H1 (cell line): ENCODE results near the gene FGF11. TPM values are rescaled to one million over a fixed set of nuclear protein-coding genes. Genes with fewer than 3 reads are reported as not detected.

ENCODE experiments used
- JUND ChIP-seq: IDR thresholded peaks from 2 replicates; pipeline ENCODE4 v1.6.1; 2011; ENCODE audit warnings: mild to moderate bottlenecking, improper control_type of control experiment, low read length
- POLR2A ChIP-seq, 2 experiments: IDR thresholded peaks; 1 replicate in 1 of 2; 2 replicates in 1 of 2; pipeline ENCODE4 v1.6.1; 2011; ENCODE audit warnings: low read depth in 2 of 2, low read length in 2 of 2, mild to moderate bottlenecking in 2 of 2; ENCODE audit errors: control extremely low read depth in 1 of 2
- POLR2AphosphoS5 ChIP-seq: IDR thresholded peaks from 2 replicates; pipeline ENCODE4 v1.6.1; 2011; ENCODE audit warnings: low read depth, low read length
- POU5F1 ChIP-seq: IDR thresholded peaks from 2 replicates; pipeline ENCODE4 v1.6.1; 2011; ENCODE audit warnings: low read depth, mild to moderate bottlenecking, low read length, moderate library complexity
- SIN3A ChIP-seq, 2 experiments: IDR thresholded peaks in 1 of 2; conservative IDR thresholded peaks in 1 of 2; 2 replicates each; pipeline ENCODE4 v1.6.1; 2011 to 2012; ENCODE audit warnings: low read length in 2 of 2, improper control_type of control experiment in 1 of 2, low read depth in 1 of 2, mild to moderate bottlenecking in 1 of 2
- SP1 ChIP-seq: IDR thresholded peaks from 2 replicates; pipeline ENCODE4 v1.6.1; 2011; ENCODE audit warnings: low read depth, low read length
- TAF7 ChIP-seq: optimal IDR thresholded peaks from 2 replicates; pipeline ENCODE3; 2011; ENCODE audit warnings: low read depth, mild to moderate bottlenecking, inconsistent platforms, low read length, moderate library complexity, borderline replicate concordance
- TCF12 ChIP-seq: IDR thresholded peaks from 2 replicates; pipeline ENCODE4 v1.6.1; 2011; ENCODE audit warnings: low read depth, mild to moderate bottlenecking, low read length
- polyA plus RNA-seq, 7 experiments: library from polyadenylated mRNA; depleted of rRNA in 3 of 7; stranded (reverse) in 5 of 7; unstranded in 2 of 7; fragments of >200 nt in 5 of 7; fragments of 200-250 nt in 2 of 7; gene quantifications; 1 replicate in 5 of 7; 2 replicates in 1 of 7; 4 replicates in 1 of 7; pipeline versions ENCODE4 v1.2.1 to v1.2.3, GENCODE V29; 2011 to 2013; ENCODE audit warnings: missing spikeins in 2 of 7, mixed read lengths in 2 of 7
- total RNA-seq: library from RNA; stranded (reverse); fragmentation: NEBNext Ultra II Directional; extraction: Animal tissue kit (Norgen Biotek cat#: 25700); gene quantifications from 2 replicates; pipeline ENCODE4 v1.2.1, GENCODE V29; 2021
- TF ChIP-seq, protein P1 (sequence below): fragments of 300-600 bp; sonication (generic); IDR thresholded peaks from 2 replicates; pipeline ENCODE4 v1.7.1; 2012; ENCODE audit warnings: low read length, moderate library complexity, mild to moderate bottlenecking, inconsistent platforms; ENCODE audit not compliant: insufficient replicate concordance

Gene FGF11
- total and polyA plus RNA-seq, 2 of the 8 experiments (the other 6 are each of a cell fraction or from before 2014, with no cell fraction given): 11.8 to 26.1 TPM

DNA sequence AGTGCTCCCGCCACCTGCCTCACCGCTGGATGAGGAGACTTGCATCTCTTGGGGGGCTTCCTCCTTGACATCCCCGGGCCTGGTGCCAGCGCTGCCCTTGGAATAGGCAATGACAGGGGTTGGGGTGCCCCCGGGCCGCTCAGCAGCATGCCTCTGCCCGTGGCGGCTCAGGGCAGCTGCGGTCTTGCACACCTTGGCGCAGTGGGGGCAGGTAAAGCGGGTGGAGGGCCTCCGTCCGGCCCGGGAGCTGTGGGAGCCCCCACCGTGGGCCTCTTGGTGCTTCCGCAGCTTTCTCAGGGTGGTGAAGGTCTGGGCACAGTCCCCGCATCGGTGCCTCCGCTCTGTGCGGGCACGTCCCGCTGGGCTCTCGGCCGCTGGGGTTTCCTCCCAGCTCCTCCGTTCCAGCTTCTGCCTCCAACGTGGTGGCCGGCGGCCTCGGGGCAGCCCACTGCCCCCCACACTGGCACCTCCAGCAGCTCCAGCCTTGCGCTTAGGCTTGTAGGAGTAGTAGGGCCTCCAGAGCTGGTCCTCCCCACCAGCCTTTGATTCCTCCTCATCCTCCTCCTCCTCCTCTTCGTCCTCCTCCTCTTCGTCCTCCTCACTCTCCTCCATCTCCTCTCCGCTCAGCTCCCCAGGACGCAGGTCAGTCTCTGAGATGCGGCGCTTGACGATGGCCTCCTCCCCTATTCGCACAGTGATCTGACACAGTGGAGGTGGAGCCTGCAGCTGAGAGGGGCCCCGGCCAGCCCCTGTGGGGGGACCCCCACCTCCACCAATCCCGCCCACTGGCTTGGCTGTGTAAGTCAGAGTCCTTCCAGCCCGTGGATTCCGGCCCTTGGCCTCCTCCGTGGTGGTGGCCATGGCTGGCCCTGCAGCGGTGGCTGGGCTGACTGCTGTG is 23.4 kb downstream of the FGF11 start (continued):
- TF ChIP-seq POLR2AphosphoS5 (no peak), TCF12 (no peak), SIN3A (conservative IDR thresholded peaks at IDR 0.05 in 1 of 2, IDR thresholded peaks at IDR 0.05 in 1 of 2; ENCODE audit: low read depth in 1 of 2, low read length in 2 of 2) (no peak), JUND (no peak), POU5F1 (no peak), POLR2A (IDR thresholded peaks at IDR 0.05; ENCODE audit: control extremely low read depth in 1 of 2, low read depth in 2 of 2, low read length in 2 of 2) (no peak), SP1 (no peak), TAF7 (no peak)
- TF ChIP-seq, protein P1, sequence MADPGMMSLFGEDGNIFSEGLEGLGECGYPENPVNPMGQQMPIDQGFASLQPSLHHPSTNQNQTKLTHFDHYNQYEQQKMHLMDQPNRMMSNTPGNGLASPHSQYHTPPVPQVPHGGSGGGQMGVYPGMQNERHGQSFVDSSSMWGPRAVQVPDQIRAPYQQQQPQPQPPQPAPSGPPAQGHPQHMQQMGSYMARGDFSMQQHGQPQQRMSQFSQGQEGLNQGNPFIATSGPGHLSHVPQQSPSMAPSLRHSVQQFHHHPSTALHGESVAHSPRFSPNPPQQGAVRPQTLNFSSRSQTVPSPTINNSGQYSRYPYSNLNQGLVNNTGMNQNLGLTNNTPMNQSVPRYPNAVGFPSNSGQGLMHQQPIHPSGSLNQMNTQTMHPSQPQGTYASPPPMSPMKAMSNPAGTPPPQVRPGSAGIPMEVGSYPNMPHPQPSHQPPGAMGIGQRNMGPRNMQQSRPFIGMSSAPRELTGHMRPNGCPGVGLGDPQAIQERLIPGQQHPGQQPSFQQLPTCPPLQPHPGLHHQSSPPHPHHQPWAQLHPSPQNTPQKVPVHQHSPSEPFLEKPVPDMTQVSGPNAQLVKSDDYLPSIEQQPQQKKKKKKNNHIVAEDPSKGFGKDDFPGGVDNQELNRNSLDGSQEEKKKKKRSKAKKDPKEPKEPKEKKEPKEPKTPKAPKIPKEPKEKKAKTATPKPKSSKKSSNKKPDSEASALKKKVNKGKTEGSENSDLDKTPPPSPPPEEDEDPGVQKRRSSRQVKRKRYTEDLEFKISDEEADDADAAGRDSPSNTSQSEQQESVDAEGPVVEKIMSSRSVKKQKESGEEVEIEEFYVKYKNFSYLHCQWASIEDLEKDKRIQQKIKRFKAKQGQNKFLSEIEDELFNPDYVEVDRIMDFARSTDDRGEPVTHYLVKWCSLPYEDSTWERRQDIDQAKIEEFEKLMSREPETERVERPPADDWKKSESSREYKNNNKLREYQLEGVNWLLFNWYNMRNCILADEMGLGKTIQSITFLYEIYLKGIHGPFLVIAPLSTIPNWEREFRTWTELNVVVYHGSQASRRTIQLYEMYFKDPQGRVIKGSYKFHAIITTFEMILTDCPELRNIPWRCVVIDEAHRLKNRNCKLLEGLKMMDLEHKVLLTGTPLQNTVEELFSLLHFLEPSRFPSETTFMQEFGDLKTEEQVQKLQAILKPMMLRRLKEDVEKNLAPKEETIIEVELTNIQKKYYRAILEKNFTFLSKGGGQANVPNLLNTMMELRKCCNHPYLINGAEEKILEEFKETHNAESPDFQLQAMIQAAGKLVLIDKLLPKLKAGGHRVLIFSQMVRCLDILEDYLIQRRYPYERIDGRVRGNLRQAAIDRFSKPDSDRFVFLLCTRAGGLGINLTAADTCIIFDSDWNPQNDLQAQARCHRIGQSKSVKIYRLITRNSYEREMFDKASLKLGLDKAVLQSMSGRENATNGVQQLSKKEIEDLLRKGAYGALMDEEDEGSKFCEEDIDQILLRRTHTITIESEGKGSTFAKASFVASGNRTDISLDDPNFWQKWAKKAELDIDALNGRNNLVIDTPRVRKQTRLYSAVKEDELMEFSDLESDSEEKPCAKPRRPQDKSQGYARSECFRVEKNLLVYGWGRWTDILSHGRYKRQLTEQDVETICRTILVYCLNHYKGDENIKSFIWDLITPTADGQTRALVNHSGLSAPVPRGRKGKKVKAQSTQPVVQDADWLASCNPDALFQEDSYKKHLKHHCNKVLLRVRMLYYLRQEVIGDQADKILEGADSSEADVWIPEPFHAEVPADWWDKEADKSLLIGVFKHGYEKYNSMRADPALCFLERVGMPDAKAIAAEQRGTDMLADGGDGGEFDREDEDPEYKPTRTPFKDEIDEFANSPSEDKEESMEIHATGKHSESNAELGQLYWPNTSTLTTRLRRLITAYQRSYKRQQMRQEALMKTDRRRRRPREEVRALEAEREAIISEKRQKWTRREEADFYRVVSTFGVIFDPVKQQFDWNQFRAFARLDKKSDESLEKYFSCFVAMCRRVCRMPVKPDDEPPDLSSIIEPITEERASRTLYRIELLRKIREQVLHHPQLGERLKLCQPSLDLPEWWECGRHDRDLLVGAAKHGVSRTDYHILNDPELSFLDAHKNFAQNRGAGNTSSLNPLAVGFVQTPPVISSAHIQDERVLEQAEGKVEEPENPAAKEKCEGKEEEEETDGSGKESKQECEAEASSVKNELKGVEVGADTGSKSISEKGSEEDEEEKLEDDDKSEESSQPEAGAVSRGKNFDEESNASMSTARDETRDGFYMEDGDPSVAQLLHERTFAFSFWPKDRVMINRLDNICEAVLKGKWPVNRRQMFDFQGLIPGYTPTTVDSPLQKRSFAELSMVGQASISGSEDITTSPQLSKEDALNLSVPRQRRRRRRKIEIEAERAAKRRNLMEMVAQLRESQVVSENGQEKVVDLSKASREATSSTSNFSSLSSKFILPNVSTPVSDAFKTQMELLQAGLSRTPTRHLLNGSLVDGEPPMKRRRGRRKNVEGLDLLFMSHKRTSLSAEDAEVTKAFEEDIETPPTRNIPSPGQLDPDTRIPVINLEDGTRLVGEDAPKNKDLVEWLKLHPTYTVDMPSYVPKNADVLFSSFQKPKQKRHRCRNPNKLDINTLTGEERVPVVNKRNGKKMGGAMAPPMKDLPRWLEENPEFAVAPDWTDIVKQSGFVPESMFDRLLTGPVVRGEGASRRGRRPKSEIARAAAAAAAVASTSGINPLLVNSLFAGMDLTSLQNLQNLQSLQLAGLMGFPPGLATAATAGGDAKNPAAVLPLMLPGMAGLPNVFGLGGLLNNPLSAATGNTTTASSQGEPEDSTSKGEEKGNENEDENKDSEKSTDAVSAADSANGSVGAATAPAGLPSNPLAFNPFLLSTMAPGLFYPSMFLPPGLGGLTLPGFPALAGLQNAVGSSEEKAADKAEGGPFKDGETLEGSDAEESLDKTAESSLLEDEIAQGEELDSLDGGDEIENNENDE: no peak
